Measurements from ENCODE around the gene MRPL57. TPM values are rescaled to one million over a fixed set of nuclear protein-coding genes. Genes with fewer than 3 reads are reported as not detected.
"Not testable (repeated sequence)": the region's sequence is repeated elsewhere in the genome, so short reads cannot be mapped to it uniquely, and the experiment has no call there.

MRPL57 gene
- total RNA-seq, 4 donors from 2014 or later: 10.1 to 24.3 (median 15.5) TPM

DNA sequence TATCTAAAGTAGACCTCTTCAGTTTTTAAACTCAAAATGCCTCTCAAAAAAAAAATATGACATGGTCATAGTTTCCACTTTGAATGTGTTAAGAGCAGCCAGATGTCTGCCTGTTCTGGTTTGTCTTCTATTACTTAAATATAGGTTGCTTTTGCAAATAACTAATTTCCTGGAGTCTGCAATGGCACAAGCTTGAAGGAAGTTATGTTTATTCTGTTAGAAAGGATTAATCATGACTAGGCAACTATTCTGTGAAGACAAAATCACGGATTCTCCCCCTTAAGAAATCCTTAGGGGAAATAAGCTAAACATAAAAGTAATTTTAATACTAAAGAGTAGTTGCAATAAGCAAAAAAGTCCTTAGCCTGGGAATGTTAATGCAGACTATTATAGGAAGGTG, 26.4 kb upstream of the MRPL57 start:
- H3K27me3 ChIP-seq: no peaks in the 10 kb centered on the region
- no peak overlapping the region for H3K27ac ChIP-seq
- H3K4me1 ChIP-seq: no peaks in the 10 kb centered on the region
- TF ChIP-seq POLR2A (IDR thresholded peaks at IDR 0.05): no peak
- TF ChIP-seq, protein P1, sequence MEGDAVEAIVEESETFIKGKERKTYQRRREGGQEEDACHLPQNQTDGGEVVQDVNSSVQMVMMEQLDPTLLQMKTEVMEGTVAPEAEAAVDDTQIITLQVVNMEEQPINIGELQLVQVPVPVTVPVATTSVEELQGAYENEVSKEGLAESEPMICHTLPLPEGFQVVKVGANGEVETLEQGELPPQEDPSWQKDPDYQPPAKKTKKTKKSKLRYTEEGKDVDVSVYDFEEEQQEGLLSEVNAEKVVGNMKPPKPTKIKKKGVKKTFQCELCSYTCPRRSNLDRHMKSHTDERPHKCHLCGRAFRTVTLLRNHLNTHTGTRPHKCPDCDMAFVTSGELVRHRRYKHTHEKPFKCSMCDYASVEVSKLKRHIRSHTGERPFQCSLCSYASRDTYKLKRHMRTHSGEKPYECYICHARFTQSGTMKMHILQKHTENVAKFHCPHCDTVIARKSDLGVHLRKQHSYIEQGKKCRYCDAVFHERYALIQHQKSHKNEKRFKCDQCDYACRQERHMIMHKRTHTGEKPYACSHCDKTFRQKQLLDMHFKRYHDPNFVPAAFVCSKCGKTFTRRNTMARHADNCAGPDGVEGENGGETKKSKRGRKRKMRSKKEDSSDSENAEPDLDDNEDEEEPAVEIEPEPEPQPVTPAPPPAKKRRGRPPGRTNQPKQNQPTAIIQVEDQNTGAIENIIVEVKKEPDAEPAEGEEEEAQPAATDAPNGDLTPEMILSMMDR (IDR thresholded peaks at IDR 0.05): no peak
- DNase-seq: no peak
- no peaks in the 10 kb centered on the region for H3K9me3 ChIP-seq
- peaks cover 0 to 29% (median 0%) of the 10 kb centered on the region in 3 donors for H3K36me3 ChIP-seq
- H3K4me3 ChIP-seq: no peak overlapping the region

DNA sequence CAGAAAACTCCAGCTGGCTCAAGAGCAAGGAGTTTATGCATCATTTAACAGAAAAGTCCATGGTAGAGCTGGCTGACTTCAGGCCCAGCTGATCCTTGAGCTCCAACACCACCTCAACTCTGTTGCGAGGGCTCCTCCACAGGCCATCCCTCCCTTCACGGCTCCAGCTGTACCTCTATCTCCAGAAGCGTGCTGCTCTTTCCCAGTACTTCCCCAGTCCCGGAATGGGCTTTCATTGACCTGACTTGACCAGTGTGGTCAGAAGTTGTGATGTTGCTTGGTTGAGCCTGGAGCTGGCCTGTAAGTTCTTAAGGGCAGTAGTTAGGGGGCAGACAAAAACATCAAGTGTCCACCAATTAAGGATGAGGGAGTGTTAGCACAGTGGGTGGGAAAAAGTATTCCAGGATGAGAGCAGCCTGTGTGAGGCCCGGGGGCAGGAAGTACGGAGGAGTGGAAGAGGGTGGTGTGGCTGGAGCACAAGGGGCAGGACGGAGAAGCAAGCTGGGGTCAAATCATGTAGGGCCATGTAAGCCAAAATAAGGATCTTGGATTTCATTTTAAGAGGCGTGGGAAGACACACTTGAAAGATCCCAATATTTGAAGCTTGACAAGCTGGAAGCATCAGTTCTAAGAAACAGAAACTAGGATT, 24.1 kb upstream of the MRPL57 start:
- Histone ChIP-seq H3K27ac (no peak overlapping the region), H3K4me1 (no peaks in the 10 kb centered on the region), H3K27me3 (no peaks in the 10 kb centered on the region), H3K36me3 (peaks cover 0 to 9% (median 0%) of the 10 kb centered on the region in 3 donors), H3K4me3 (no peak overlapping the region), H3K9me3 (no peaks in the 10 kb centered on the region)
- TF ChIP-seq POLR2A (IDR thresholded peaks at IDR 0.05): no peak
- TF ChIP-seq, protein P1 (IDR thresholded peaks at IDR 0.05): no peak
- DNase-seq: no peak

DNA sequence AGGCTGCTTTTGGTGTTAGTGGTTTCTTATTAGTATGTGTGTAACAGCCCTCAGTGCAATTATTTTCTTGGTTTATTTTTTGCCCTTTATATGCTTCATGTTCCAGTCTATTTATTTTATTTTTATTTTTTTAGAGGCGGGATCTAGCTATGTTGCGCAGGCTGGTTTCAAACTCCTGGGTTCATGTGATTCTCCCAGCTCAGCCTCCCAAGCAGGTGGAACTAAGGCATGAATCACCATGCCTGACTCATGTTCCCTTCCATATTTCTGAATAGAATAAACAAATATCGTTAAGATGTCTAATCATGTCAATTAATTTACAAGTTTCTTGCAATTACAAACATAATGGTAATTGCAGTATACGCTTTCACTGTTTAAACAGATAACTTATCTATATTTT, 11.8 kb upstream of the MRPL57 start:
- Histone ChIP-seq H3K27ac (no peak overlapping the region), H3K36me3 (no peaks in the 10 kb centered on the region), H3K27me3 (no peaks in the 10 kb centered on the region), H3K4me3 (no peak overlapping the region), H3K4me1 (no peaks in the 10 kb centered on the region), H3K9me3 (no peaks in the 10 kb centered on the region)
- no peak for TF ChIP-seq POLR2A (IDR thresholded peaks at IDR 0.05)
- TF ChIP-seq, protein P1 (IDR thresholded peaks at IDR 0.05): no peak
- DNase-seq: no peak

DNA sequence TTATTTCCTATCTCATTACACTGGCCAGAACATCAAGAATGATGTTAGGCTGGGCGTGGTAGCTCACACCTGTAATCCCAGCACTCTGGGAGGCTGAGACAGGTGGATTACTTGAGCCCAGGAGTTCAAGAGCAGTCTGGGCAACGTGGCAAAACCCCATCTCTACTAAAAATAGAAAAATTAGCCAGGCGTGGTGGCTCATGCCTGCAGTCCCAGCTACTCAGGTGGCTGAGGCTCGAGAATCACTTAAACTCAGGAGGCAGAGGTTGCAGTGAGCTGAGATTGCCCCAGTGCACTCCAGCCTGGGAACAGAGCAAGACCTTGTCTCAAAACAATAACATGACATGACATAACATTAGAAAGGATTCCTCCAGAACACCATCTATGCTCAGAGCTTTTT, 10.9 kb upstream of the MRPL57 start:
- H3K4me1 ChIP-seq, H3K9me3 ChIP-seq, DNase-seq, H3K27ac ChIP-seq, H3K4me3 ChIP-seq, H3K27me3 ChIP-seq, H3K36me3 ChIP-seq: not testable (repeated sequence)

DNA sequence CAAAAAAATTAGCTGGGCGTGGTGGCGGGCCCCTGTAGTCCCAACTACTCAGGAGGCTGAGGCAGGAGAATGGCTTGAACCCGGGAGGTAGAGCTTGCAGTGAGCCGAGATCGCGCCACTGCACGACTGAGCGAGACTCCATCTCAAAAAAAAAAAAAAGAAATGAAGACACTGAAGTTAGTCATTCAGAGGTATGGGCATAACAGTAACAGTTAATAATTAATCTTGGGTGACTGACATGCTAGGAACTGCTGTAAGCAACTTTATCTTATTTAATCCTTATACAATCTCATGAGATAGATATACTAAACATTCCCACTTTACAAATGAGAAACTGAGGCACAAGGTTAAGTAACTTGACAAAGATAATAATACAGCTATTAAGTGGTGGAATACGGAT, 5.0 kb upstream of the MRPL57 start:
- TF ChIP-seq, protein P1 (IDR thresholded peaks at IDR 0.05): no peak
- TF ChIP-seq POLR2A (IDR thresholded peaks at IDR 0.05): no peak
- Histone ChIP-seq H3K4me1 (no peaks in the 10 kb centered on the region), H3K9me3 (no peaks in the 10 kb centered on the region), H3K4me3 (no peak overlapping the region), H3K27ac (no peak overlapping the region), H3K36me3 (no peaks in the 10 kb centered on the region), H3K27me3 (no peaks in the 10 kb centered on the region)
- DNase-seq: no peak

DNA sequence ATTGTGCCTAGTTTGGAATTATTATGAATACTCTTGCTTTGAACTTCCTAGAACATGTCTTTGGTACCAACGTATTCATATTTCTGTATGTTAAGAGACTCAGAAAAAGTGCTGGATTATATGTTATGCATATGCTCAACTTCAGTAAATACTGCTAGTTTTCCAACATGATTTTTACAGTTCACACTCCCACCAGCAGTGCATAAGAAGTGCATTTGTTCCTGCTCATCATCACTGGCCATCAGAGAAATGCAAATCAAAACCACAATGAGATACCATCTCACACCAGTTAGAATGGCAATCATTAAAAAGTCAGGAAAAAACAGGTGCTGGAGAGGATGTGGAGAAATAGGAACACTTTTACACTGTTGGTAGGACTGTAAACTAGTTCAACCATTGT, 2.7 kb upstream of the MRPL57 start:
- not testable (repeated sequence) for H3K4me3 ChIP-seq, H3K9me3 ChIP-seq, H3K27me3 ChIP-seq, DNase-seq, H3K36me3 ChIP-seq, H3K27ac ChIP-seq
- peaks cover 0 to 13% (median 5%) of the 10 kb centered on the region in 4 donors for H3K4me1 ChIP-seq

Measured in Peyer's patch (tissue), 4 donors.